ENCODE measurements around the gene MARK3. TPM values are rescaled to one million over a fixed set of nuclear protein-coding genes. Genes with fewer than 3 reads are reported as not detected.

MARK3 gene
- total RNA-seq, 1 donor from 2014 or later: 99.4 TPM

DNA sequence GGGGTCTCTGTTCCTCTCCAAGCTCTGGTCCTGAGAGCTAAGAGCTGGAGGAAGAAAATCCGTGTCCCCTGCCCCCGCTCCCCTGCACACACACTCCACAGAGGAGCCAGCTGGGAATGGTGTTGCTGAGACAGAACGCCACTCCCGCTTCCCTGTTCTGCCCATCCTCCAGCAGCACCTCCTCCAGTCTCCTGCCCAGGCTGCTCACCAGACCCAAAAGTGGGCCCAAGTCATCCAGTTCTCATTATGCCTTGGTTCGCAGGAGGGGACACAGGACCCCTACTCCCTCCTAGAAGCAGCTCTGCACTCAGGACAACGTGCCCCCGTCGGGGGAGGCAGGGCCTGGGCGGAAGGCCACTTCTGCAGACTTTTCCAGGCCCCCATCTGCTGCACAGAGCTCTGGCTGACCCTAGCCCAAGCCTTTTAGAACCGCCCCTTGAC is 143.0 kb downstream of the MARK3 start:
- ATAC-seq: peak; percentile 35 to 41

GRCh38 chr14:103528587-103529382 is 143.6 kb downstream of the MARK3 start, which contains the start of gene TRMT61A:
Gene TRMT61A, plus strand, starts transcription at chr14:103529196. Its CDS starts 783 bp downstream, at chr14:103529979.
- intact Hi-C loops (cut with DNase I): no loop called here
- peak within 1 kb of the TSS; percentile 92 for H3K27ac ChIP-seq
- no peaks in the 10 kb centered on the region for H3K9me3 ChIP-seq
- H3K4me1 ChIP-seq: peaks cover 56% of the 10 kb centered on the region
- TF ChIP-seq, protein P1, sequence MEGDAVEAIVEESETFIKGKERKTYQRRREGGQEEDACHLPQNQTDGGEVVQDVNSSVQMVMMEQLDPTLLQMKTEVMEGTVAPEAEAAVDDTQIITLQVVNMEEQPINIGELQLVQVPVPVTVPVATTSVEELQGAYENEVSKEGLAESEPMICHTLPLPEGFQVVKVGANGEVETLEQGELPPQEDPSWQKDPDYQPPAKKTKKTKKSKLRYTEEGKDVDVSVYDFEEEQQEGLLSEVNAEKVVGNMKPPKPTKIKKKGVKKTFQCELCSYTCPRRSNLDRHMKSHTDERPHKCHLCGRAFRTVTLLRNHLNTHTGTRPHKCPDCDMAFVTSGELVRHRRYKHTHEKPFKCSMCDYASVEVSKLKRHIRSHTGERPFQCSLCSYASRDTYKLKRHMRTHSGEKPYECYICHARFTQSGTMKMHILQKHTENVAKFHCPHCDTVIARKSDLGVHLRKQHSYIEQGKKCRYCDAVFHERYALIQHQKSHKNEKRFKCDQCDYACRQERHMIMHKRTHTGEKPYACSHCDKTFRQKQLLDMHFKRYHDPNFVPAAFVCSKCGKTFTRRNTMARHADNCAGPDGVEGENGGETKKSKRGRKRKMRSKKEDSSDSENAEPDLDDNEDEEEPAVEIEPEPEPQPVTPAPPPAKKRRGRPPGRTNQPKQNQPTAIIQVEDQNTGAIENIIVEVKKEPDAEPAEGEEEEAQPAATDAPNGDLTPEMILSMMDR (IDR thresholded peaks at IDR 0.05): no peak
- H3K4me3 ChIP-seq: peak within 1 kb of the TSS; percentile 98
- no peaks in the 10 kb centered on the region for H3K27me3 ChIP-seq (ENCODE audit: low read depth)
- peak; percentile 91 for DNase-seq
- H3K36me3 ChIP-seq: no peaks in the 10 kb centered on the region
- peak; percentile 93 to 94 for ATAC-seq

More for the DNA sequence above, 143.0 kb downstream of the MARK3 start:
- H3K27ac ChIP-seq: peak overlapping the region; percentile 92
- TF ChIP-seq, protein P1 (IDR thresholded peaks at IDR 0.05): no peak
- no peaks in the 10 kb centered on the region for H3K9me3 ChIP-seq
- no peaks in the 10 kb centered on the region for H3K36me3 ChIP-seq
- H3K27me3 ChIP-seq (ENCODE audit: low read depth): no peaks in the 10 kb centered on the region
- intact Hi-C loops (cut with DNase I): no loop called here
- peaks cover 59% of the 10 kb centered on the region for H3K4me1 ChIP-seq
- no peak for DNase-seq
- H3K4me3 ChIP-seq: peak overlapping the region; percentile 98

DNA sequence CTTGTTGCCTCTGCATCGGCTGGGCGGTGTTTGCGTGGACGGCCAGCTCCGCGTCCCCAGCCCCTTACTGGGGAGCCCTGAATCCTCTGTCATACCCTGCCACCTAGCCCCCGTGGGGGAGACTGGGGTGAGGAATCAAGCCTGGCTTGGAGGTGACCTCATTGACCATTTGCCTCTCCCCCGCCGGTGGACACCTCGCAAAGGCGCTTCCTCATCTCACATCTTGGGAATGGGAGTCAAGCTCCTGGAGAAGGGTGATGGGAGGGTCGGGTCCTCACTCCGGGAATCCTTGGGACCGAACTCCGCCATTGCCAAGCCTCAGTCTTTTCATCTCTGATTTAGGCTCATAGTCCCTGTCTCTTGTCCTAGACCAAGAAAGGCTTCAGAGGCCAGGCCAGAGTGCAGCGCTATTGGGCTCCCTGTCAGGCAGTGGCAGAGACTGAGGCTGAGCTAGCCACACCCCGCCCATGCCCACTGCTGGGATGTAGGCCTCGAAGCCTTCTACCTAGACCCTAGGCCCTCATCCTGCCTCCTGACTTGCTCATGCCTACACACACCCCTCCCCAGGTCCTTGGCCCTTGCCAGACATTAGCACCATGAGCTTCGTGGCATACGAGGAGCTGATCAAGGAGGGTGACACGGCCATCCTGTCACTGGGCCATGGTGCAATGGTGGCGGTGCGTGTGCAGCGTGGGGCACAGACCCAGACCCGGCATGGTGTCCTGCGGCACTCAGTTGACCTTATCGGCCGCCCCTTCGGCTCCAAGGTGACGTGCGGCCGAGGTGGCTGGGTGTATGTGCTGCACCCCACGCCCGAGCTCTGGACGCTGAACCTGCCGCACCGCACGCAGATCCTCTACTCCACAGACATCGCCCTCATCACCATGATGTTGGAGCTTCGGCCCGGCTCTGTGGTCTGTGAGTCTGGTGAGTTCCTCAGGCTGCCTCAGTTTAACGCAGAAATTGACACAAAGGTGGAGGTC is 144.5 kb downstream of the MARK3 start:
- Histone ChIP-seq H3K9me3 (no peaks in the 10 kb centered on the region), H3K36me3 (peaks cover 8% of the 10 kb centered on the region), H3K27me3 (ENCODE audit: low read depth) (no peaks in the 10 kb centered on the region), H3K4me3 (peak overlapping the region; percentile 98), H3K27ac (peak overlapping the region; percentile 92), H3K4me1 (peaks cover 49% of the 10 kb centered on the region)
- TF ChIP-seq, protein P1 (IDR thresholded peaks at IDR 0.05): no peak
- ATAC-seq (no peak), DNase-seq (no peak)
- intact Hi-C loops (cut with DNase I): no loop called here

DNA sequence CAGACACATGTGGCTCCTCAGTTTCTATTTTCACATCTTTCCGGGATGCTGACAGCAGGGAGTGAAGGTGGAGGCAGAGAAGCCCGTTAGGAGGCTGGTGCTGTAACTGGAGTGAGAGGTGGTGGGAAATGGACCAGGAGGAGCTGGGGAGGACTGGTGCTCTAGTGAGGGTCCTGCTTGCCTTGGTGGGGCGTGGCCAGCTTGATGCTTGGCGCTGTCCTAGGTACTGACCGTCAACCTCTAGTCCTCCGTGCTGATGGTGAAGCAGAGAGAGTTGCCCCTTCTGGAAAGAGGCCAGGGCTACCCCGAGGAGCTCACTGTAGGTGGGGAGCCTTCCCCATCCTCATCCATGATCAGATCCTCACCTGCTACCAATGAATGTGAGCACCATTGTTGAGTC is 145.2 kb downstream of the MARK3 start:
- Histone ChIP-seq H3K27ac (no peak overlapping the region), H3K27me3 (ENCODE audit: low read depth) (no peaks in the 10 kb centered on the region), H3K4me1 (peaks cover 47% of the 10 kb centered on the region), H3K9me3 (no peaks in the 10 kb centered on the region), H3K36me3 (peaks cover 16% of the 10 kb centered on the region), H3K4me3 (peak overlapping the region; percentile 98)
- intact Hi-C loops (cut with DNase I): no loop called here
- no peak for DNase-seq
- TF ChIP-seq, protein P1 (IDR thresholded peaks at IDR 0.05): no peak
- ATAC-seq: no peak

GRCh38 chr14:103530831-103531230 is 145.6 kb downstream of the MARK3 start:
- no peak overlapping the region for H3K4me3 ChIP-seq
- H3K4me1 ChIP-seq: peaks cover 46% of the 10 kb centered on the region
- H3K36me3 ChIP-seq: peaks cover 17% of the 10 kb centered on the region
- no peaks in the 10 kb centered on the region for H3K9me3 ChIP-seq
- H3K27ac ChIP-seq: no peak overlapping the region
- no peak for DNase-seq
- TF ChIP-seq, protein P1 (IDR thresholded peaks at IDR 0.05): no peak
- no peak for ATAC-seq
- no peaks in the 10 kb centered on the region for H3K27me3 ChIP-seq (ENCODE audit: low read depth)
- intact Hi-C loops (cut with DNase I): no loop called here
